ENCODE measurements around the gene SYS1. TPM values are rescaled to one million over a fixed set of nuclear protein-coding genes. Genes with fewer than 3 reads are reported as not detected.

The SYS1 gene
- total RNA-seq, 2 donors from 2014 or later = 29.3 to 57.4 TPM

- Histone ChIP-seq H3K9me3 (no peaks in the 10 kb centered on the region), H3K4me3 (no peak overlapping the region), H3K4me1 (replicated peaks) (no peaks in the 10 kb centered on the region), H3K27me3 (replicated peaks; ENCODE audit: insufficient read depth) (no peaks in the 10 kb centered on the region), H3K36me3 (peaks cover 6 to 8% of the 10 kb centered on the region in 2 donors), H3K27ac (no peak overlapping the region)
- TF ChIP-seq POLR2AphosphoS5 (IDR thresholded peaks at IDR 0.05) = no peak
- no peak for TF ChIP-seq POLR2A (IDR thresholded peaks at IDR 0.05)
- TF ChIP-seq CTCF (IDR thresholded peaks at IDR 0.05) = no peak
- WGBS = 86% methylated on average over 11 of the region's 11 CpGs
- intact Hi-C loops (cut with DNase I) = no loop called here
- no peak for DNase-seq (ENCODE audit: low spot score)
Observed at GRCh38 chr20:45366631-45367030, 3.7 kb downstream of the SYS1 start.

GRCh38 chr20:45367126-45367525 is 4.2 kb downstream of the SYS1 start:
- Histone ChIP-seq H3K4me1 (replicated peaks) (no peaks in the 10 kb centered on the region), H3K27ac (no peak overlapping the region), H3K4me3 (no peak overlapping the region), H3K27me3 (replicated peaks; ENCODE audit: insufficient read depth) (no peaks in the 10 kb centered on the region), H3K9me3 (no peaks in the 10 kb centered on the region), H3K36me3 (peaks cover 6 to 8% of the 10 kb centered on the region in 2 donors)
- intact Hi-C loops (cut with DNase I) = no loop called here
- no peak for DNase-seq (ENCODE audit: low spot score)
- no peak for TF ChIP-seq CTCF (IDR thresholded peaks at IDR 0.05)
- no peak for TF ChIP-seq POLR2AphosphoS5 (IDR thresholded peaks at IDR 0.05)
- TF ChIP-seq POLR2A (IDR thresholded peaks at IDR 0.05) = no peak

GRCh38 chr20:45368221-45368980 is 5.4 kb downstream of the SYS1 start:
- WGBS = 73% methylated on average over 6 of the region's 6 CpGs
- intact Hi-C loops (cut with DNase I) = no loop called here
- peaks cover 6 to 8% of the 10 kb centered on the region in 2 donors for H3K36me3 ChIP-seq
- no peak for DNase-seq (ENCODE audit: low spot score)
- no peak overlapping the region for H3K4me3 ChIP-seq
- no peak overlapping the region for H3K27ac ChIP-seq
- H3K9me3 ChIP-seq = no peaks in the 10 kb centered on the region
- TF ChIP-seq CTCF (IDR thresholded peaks at IDR 0.05) (no peak), POLR2AphosphoS5 (IDR thresholded peaks at IDR 0.05) (no peak), POLR2A (IDR thresholded peaks at IDR 0.05) (no peak)
- no peaks in the 10 kb centered on the region for H3K27me3 ChIP-seq (replicated peaks; ENCODE audit: insufficient read depth)
- H3K4me1 ChIP-seq (replicated peaks) = no peaks in the 10 kb centered on the region

DNA sequence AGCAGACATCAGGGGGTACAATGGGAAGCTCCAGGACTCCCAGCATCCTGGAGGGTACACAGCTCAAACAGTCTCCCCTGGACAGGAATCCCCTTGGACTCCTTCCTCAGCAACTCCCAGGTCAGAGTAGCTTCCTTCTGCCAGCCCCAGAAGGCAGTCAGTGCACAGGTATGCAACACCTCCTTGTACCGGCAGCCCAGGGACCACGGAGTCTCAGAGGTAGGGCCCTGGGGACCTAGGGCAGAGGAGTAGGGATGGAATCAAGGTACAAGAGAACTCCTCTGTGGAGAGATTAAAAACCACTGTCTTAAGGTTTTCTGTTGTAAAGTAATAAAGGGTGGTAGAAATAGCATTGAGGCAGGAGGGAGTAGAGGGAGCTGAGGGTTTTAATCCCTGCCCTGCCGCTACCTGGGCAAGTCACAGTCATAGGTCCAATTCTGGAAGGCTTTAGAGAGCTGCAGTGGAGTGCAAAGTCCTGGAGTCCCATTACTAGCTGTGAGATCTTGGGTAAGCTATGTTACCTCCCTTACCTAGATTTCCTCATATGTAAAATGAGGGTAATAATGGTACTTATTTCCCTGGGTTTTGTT is 7.7 kb downstream of the SYS1 start:
- no peak for DNase-seq (ENCODE audit: low spot score)
- intact Hi-C loops (cut with DNase I) = loop anchor here (5.0 kb wide), 2 partner anchors 37 to 53 kb away; partner anchors contain the start of gene DBNDD2

More for the DNA sequence above, 7.7 kb downstream of the SYS1 start:
- WGBS = 87% methylated on average over 3 of the region's 3 CpGs
- Histone ChIP-seq H3K36me3 (peaks cover 6 to 8% of the 10 kb centered on the region in 2 donors), H3K9me3 (no peaks in the 10 kb centered on the region), H3K27me3 (replicated peaks; ENCODE audit: insufficient read depth) (no peaks in the 10 kb centered on the region), H3K4me1 (replicated peaks) (no peaks in the 10 kb centered on the region), H3K4me3 (no peak overlapping the region), H3K27ac (no peak overlapping the region)
- TF ChIP-seq CTCF (IDR thresholded peaks at IDR 0.05) (no peak), POLR2AphosphoS5 (IDR thresholded peaks at IDR 0.05) (no peak), POLR2A (IDR thresholded peaks at IDR 0.05) (no peak)

Data from prostate gland (tissue), 2 donors.